Stimulated activated CD8-positive, alpha-beta memory T cell treated with anti-CD3 and anti-CD28 coated beads, Interleukin-7, amount 100 ng/mL, for 4 hours (primary cell): Measurements from ENCODE around the gene GUCY2D.
A peak's percentile ranks its signal among the peaks of the same experiment; 100 is the strongest.
"Not testable (repeated sequence)": the region's sequence is repeated elsewhere in the genome, so short reads cannot be mapped to it uniquely, and the experiment has no call there.

Source experiments
- DNase-seq, 2 donors: peaks; one replicate each; pipeline ENCODE4 v3.0.0-alpha.2; 2020; ENCODE audit warnings: low read depth in 2 of 2

The GUCY2D gene

DNA sequence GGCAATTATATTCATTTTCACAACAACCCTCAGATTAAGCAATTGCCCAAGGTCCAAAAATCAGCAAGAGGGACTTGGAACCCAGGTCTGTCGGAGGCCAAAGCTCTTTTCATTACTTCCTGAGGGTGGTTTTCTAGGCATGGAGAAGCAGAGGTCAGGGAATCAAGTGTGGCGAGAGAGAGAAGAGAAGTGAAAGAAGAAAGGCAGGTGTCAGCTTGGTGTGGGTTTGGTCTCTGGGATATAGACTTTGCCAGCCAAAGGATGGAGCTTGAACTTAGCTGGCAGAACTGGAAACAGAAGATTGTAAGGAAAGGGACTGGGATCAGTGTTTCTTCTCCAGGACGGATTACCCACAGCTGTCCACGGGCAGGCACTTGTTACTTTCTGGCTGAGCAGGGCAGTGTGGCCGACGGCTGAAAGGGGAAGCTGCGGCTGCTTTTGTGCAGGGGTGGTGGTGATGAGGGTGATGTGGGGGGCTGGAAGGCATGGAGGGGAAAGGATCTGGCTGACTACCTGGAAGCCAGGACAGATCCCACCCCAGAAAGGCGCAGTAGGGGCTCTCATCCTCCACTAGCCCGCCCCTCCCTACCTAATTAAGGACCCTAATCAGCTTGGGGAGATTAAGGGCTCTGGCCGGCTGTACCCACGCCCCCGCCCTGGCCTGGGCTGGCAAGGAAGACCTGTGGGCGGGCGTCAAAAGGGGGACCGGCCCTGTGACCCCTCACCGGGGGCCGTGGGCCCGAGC lies at the start of gene GUCY2D:
TSS of gene GUCY2D (plus strand) at position 640 of the 745 bp plus-strand sequence. CDS start 433 bp downstream, outside the sequence.
- DNase-seq, result no peak

GRCh38 chr17:7953266-7953665 lies 49.1 kb upstream of the GUCY2D start:
- DNase-seq, result not testable (repeated sequence)

- DNase-seq, result no peak
These were observed 46.8 kb upstream of the GUCY2D start for GRCh38 chr17:7955414-7956227.

DNA sequence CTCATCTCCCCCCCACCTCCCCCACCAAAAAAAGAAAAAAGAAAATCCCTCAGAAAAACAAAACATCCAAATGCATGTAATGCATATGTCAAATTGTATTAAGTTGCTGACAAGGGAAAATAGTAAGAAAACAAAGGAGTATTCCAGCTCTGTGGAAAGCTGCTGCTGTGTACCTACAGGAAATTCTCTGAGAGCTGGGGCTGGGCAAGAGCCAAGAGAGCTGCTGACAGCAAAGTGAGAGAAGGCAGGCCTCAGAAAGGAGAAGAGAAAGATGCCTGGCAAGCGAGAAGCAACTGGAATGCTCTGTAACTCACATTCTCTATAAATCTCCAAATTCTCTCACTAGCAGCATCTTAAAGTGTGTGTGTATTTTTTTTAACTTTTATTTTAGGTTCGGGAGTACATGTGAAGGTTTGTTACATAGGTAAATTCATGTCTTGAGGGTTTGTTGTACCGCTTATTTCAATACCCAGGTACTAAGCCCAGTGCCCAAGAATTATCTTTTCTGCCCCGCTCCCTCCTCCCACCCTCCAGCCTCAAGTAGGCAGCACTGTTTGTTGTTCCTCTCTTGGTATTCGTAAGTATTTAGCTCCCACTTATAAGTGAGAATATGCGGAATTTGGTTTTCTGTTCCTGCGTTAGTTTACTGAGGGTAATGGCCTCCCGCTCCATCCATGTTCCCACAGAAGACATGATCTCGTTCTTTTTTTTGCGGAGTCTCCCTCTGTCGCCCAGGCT lies 46.0 kb upstream of the GUCY2D start:
- no peak for DNase-seq

GRCh38 chr17:7959503-7960253 lies 42.7 kb upstream of the GUCY2D start:
- DNase-seq, result no peak

DNA sequence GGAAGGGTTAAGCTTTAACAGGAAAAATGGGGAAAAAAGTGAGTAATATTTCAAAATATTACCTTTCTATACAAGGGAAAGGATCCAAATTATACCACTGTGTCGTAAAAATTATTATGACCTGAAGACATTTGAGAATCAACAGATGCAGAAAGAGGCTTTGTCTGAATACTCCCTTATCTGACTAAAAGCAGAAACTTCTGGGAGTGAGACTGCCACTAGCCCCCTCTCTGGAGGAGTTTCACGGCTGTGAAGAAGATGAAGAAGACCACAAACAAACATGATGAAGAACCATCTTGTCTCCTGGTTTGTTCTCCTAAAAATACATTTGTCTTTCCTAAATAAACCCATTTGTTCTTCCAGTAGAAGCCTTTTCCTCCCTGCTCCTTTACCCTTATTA lies 41.0 kb upstream of the GUCY2D start:
- DNase-seq, result no peak

DNA sequence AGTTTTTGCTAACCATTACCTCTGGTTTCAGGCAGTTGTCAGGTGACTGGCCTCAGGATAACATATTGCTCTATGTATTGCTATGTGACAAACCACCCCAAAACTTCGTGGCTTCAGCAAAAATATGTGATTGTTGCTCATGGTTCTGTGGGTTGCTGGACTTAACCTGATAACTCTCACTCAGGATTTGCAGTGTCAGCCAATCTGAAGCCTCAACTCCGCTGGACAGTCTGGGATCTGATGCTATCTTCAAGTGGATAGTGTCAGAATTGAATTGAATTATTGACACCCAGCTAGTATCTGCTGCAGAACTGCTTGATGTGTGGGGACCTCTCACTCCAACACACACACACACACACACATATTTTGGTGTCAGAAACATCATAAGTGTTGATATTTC lies 34.7 kb upstream of the GUCY2D start:
- no peak for DNase-seq

GRCh38 chr17:7969433-7969832 lies 33.0 kb upstream of the GUCY2D start:
- DNase-seq, result no peak

DNA sequence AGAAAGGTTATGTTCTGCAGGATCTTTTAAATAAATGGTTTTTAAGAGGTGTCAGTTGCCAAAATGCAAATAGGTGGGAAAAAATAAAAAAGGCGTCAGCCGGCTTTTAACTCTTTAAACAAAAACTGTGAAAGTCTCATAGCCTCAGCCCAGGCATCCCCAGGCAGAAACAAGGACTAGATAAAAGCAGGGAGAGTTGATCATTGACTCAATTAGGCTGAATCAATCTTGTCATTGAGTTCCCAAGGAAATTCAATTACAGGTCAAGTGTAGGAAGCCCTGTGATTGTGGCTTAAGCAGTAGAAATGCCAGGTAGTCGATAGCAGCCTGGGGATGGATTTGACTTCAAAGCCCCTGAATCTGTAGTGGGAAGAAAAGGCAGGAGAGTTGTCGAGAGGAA lies 30.8 kb upstream of the GUCY2D start:
- DNase-seq, result no peak

- DNase-seq, result no peak
These were observed 30.2 kb upstream of the GUCY2D start for GRCh38 chr17:7972131-7972785.

DNA sequence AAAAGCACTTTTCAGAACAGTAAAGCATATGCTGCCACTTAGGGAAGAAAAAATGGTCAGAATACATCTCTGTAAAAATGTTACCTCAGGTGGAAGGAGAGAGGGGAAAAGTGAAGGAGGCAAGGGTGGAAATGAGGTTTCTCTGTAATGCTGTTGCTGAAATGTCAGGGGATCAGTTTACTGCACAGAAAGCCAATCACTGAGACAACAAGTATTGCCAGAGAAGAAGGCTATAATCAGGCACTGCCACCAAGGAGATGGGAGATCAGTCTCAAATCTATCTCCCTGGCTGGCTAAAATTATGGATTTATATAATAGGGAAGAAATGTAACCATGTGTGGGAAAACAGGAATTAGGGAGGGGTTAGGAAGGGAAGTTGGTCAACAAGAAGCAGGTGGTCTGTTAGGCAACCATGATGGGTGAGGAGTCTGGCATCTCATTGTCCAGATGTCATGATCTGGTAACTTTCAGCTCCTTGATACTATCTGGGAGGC lies 27.7 kb upstream of the GUCY2D start:
- no peak for DNase-seq

- DNase-seq, result no peak
These were observed 25.4 kb upstream of the GUCY2D start for GRCh38 chr17:7977039-7977438.

- no peak for DNase-seq
These were observed 24.6 kb upstream of the GUCY2D start for GRCh38 chr17:7977805-7978204.

DNA sequence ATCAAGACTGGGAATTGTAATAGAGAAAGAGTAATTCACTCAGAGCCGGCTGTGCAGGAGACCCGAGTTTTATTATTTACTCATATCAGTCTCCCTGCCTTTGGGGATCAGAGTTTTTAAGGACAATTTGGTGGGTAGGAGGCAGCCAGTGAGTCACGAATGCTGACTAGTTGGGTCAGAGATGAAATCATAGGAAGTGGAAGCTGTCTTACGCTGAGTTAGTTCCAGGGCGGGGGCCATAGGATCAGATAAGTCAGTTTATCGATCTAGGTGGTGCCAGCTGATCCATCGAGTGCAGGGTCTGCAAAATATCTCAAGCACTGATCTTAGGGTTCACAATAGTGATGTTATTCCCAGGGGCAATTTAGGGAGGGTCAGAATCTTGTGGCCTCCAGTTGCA lies 20.2 kb upstream of the GUCY2D start:
- DNase-seq, result no peak

DNA sequence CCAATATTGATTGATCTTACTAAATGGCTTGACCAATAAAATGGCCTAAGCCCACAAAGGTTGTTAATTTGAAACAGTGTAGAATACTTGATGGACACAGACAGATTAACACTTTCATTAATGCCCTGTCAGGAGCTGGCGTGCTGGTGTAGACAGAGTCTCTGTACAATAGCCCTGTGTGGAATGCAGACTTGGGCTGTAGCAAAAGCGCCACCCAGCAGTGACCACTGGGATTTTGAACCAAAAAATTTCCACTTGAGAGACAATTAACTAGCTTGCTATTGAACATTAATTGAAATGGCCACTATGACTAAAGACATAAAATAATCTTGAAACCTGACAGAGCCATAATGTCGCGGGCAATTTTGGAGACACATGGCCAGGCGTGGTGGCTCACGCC lies 19.7 kb upstream of the GUCY2D start:
- no peak for DNase-seq

GRCh38 chr17:7984904-7985303 lies 17.5 kb upstream of the GUCY2D start:
- DNase-seq, result no peak

DNA sequence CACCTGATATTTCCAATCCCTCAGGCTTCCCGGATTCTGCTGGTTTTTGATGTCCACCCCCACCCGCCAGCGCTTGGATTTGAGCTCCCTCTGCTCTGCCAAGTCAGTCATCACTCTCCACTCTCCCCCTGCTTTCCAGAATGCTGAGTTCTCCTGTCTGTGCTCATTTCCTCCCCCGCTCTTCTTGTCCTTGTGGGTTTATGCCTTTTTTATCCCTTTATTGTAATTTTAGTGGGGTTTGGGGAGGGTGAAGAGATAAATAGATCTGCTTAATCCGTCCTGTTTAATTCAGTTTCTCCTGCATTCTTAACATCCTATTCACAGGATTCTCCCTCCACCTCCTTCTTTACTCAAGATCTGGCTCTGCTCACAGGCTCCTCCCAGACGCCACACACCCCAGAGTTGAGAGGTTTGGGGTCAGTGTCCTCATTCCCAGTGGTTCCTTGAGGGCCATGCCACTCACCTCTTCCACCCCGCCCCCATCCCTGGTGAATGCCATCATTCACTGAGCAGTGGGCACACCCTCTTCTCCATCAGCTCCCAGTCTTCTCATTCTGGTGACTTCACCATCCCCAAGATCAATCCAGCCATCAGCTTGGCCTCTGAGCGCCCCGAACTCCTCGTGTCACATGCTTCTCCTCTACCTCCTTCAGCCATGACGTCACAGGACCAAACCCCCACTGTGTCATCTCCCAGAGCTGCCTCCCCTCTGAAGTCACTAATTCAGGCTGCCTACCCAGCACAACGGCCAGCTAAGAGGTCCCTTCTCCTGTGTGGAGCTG lies 15.1 kb upstream of the GUCY2D start:
- DNase-seq, result no peak

- DNase-seq, result peak in 1 of 2 donors; percentile 22
These were observed 13.7 kb upstream of the GUCY2D start for GRCh38 chr17:7988750-7989178.

DNA sequence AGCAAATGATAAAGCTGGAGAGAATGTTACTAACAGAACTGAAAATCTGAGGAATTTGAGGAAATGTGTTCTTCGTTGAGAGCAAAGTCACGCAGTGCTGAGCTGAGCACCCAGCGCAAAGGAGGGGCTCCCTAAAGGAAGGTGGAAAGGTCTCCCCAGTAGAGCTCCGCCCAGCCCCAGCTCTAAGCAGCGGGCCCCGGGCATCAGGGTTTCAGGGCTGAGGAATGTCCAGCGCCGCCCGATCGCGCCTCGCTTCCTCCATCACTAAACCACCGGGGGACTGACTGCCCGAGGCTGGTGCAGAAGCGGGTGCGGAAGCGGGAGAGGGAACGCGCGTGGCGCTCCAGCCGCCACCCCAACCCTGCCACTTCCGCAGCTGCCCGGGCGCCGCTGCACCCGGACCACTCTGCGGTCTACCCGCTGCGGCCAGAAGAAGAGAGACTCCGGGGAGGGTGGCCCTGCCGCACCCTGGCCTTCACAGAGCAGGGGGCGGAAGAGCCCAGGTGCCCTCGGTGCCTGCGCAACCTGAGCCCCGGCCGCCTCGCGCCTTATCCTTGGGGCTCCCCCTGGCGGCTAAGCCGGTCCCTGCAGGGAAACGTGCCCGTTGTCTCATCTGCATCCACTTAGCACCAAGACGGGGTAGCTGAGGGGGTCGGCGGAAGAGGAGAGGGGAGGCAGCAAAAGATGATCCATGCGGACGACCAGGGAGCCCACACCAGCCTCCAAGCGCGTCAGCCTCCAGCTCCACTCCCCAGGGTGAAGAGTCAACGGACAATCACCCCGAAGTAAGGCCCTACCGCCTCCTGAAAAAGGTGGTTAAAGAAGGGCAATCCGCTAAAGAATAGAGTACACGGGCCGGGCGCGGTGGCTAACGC lies 12.4 kb upstream of the GUCY2D start:
- peak; percentile 83 to 86 for DNase-seq
